ENCODE measurements around the gene PLOD2.

GRCh38 chr3:146128179-146128578, 32.8 kb downstream of the PLOD2 start:
- TF ChIP-seq, protein P1, sequence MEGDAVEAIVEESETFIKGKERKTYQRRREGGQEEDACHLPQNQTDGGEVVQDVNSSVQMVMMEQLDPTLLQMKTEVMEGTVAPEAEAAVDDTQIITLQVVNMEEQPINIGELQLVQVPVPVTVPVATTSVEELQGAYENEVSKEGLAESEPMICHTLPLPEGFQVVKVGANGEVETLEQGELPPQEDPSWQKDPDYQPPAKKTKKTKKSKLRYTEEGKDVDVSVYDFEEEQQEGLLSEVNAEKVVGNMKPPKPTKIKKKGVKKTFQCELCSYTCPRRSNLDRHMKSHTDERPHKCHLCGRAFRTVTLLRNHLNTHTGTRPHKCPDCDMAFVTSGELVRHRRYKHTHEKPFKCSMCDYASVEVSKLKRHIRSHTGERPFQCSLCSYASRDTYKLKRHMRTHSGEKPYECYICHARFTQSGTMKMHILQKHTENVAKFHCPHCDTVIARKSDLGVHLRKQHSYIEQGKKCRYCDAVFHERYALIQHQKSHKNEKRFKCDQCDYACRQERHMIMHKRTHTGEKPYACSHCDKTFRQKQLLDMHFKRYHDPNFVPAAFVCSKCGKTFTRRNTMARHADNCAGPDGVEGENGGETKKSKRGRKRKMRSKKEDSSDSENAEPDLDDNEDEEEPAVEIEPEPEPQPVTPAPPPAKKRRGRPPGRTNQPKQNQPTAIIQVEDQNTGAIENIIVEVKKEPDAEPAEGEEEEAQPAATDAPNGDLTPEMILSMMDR (IDR thresholded peaks at IDR 0.05) = no peak
- TF ChIP-seq POLR2A (IDR thresholded peaks at IDR 0.05) = no peak

Measured in thyroid gland (tissue), 4 donors.